ENCODE measurements around the gene POC1A. TPM values are rescaled to one million over a fixed set of nuclear protein-coding genes. Genes with fewer than 3 reads are reported as not detected.
"Not testable (repeated sequence)": the region's sequence is repeated elsewhere in the genome, so short reads cannot be mapped to it uniquely, and the experiment has no call there.

Gene POC1A
- total RNA-seq, 1 donor from 2014 or later: 30.1 TPM

DNA sequence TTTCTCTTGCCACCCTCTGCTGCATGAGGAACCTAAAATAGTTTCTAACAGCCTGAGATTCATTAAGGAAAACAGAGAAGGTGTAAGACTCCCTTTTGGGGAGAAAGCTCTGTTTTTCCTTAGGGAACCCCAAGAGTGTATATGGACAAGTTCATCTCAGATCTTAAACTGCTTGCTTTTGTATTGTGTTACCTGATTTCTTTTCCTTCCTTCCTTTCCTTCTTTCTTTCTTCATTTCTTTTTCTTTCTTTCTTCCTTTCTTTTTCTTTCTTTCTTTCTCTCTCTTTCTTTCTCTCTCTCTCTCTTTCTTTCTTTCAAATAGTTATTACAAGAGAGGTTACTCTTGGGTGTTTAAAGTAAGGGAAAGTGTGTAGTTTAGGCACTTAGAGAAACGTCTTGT, 5.3 kb upstream of the POC1A start:
- no peak overlapping the region for H3K4me3 Mint-ChIP-seq
- peaks cover 6% of the 10 kb centered on the region for H3K4me1 Mint-ChIP-seq
- H3K27me3 Mint-ChIP-seq (ENCODE audit: low read depth): no peaks in the 10 kb centered on the region
- TF ChIP-seq, protein P1, sequence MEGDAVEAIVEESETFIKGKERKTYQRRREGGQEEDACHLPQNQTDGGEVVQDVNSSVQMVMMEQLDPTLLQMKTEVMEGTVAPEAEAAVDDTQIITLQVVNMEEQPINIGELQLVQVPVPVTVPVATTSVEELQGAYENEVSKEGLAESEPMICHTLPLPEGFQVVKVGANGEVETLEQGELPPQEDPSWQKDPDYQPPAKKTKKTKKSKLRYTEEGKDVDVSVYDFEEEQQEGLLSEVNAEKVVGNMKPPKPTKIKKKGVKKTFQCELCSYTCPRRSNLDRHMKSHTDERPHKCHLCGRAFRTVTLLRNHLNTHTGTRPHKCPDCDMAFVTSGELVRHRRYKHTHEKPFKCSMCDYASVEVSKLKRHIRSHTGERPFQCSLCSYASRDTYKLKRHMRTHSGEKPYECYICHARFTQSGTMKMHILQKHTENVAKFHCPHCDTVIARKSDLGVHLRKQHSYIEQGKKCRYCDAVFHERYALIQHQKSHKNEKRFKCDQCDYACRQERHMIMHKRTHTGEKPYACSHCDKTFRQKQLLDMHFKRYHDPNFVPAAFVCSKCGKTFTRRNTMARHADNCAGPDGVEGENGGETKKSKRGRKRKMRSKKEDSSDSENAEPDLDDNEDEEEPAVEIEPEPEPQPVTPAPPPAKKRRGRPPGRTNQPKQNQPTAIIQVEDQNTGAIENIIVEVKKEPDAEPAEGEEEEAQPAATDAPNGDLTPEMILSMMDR (conservative IDR thresholded peaks at IDR 0.05): no peak
- H3K9me3 Mint-ChIP-seq: peaks cover 2% of the 10 kb centered on the region
- H3K36me3 Mint-ChIP-seq (ENCODE audit: low read depth): no peaks in the 10 kb centered on the region
- H3K27ac Mint-ChIP-seq (ENCODE audit: unreplicated experiment): peak overlapping the region; percentile 36
- no peak for DNase-seq (ENCODE audit: low read depth, low spot score)

DNA sequence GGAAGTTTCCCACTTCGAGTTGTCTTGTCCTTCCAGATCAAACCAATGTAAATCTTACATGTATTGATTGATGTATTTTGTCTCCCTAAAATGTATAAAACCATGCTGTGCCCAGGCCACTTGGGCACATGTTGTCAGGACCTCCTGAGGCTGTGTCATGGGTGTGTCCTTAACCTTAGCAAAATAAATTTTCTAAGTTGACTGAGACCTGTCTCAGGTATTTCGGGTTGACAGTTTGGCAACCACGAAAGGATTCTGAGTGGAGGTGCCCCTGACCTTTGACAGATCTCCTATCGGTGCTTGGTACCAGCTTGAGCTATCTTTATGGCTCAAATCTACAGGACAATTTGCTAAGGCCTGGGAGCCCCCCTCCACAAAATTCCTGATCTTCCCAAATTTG, 1.7 kb upstream of the POC1A start:
- H3K4me3 Mint-ChIP-seq: peak overlapping the region; percentile 57
- no peaks in the 10 kb centered on the region for H3K36me3 Mint-ChIP-seq (ENCODE audit: low read depth)
- no peak for DNase-seq (ENCODE audit: low read depth, low spot score)
- H3K4me1 Mint-ChIP-seq: peaks cover 23% of the 10 kb centered on the region
- no peaks in the 10 kb centered on the region for H3K27me3 Mint-ChIP-seq (ENCODE audit: low read depth)
- TF ChIP-seq, protein P1 (conservative IDR thresholded peaks at IDR 0.05): no peak
- no peaks in the 10 kb centered on the region for H3K9me3 Mint-ChIP-seq
- no peak overlapping the region for H3K27ac Mint-ChIP-seq (ENCODE audit: unreplicated experiment)

DNA sequence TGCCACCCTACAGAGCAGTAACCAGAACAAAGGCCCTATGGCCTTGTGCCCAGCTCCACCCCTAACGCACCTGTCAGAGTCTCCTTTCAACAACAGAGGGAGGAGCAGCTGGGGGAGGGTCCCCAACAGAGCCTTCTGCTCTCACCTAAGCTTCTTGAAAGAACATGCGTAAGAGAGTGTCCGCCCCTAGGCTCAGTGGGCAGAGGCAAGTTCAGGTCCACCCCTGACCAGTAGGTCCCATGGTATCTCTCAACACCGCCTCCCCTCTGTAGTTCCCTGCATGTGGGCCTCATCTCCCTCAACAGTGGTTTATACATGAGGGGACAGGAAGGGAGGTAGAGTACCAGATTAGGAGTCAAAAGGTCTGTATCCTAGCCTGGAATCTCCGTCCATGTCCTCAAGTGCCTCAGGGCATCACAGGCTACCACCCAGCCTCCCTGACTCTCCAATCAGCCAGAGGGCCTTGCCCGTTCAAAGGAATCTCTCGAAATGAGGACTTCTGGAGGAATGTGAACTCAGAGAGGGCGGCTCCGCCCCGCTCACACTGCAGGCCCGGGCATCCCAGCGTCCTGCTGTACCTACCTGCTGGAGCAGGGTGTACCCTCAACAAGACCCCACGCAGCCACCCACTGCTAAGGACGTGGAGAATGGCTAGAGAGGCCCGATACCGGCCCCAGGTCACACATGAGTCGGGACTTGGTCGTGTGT, 680 bp downstream of the POC1A start:
- peak; percentile 19 for DNase-seq (ENCODE audit: low read depth, low spot score)
- H3K27me3 Mint-ChIP-seq (ENCODE audit: low read depth): no peaks in the 10 kb centered on the region
- peak overlapping the region; percentile 88 for H3K27ac Mint-ChIP-seq (ENCODE audit: unreplicated experiment)
- H3K9me3 Mint-ChIP-seq: no peaks in the 10 kb centered on the region
- peaks cover 23% of the 10 kb centered on the region for H3K4me1 Mint-ChIP-seq
- no peaks in the 10 kb centered on the region for H3K36me3 Mint-ChIP-seq (ENCODE audit: low read depth)
- TF ChIP-seq, protein P1 (conservative IDR thresholded peaks at IDR 0.05): no peak
- peak overlapping the region; percentile 97 for H3K4me3 Mint-ChIP-seq

DNA sequence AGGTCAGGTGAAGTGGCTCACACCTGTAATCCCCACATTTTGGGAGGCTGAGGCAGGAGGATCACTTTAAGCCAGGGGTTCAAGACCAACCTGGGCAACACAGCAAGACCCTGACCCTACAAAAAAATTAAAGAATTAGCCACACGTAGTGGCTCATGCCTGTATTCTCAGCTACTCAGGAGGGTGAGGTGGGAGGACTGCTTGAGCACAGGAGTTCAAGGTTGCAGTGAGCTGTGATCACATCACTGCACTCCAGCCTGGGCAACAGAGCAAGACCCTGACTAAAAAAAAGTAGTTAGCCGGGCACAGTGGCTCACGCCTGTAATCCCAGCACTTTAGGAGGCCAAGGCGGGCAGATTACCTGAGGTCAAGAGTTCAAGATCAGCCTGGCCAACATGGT, 2.2 kb downstream of the POC1A start:
- H3K9me3 Mint-ChIP-seq; H3K27ac Mint-ChIP-seq (ENCODE audit: unreplicated experiment); DNase-seq (ENCODE audit: low read depth, low spot score); H3K27me3 Mint-ChIP-seq (ENCODE audit: low read depth); H3K36me3 Mint-ChIP-seq (ENCODE audit: low read depth): not testable (repeated sequence)
- Mint-ChIP-seq H3K4me1 (peaks cover 23% of the 10 kb centered on the region), H3K4me3 (peak overlapping the region; percentile 74)

DNA sequence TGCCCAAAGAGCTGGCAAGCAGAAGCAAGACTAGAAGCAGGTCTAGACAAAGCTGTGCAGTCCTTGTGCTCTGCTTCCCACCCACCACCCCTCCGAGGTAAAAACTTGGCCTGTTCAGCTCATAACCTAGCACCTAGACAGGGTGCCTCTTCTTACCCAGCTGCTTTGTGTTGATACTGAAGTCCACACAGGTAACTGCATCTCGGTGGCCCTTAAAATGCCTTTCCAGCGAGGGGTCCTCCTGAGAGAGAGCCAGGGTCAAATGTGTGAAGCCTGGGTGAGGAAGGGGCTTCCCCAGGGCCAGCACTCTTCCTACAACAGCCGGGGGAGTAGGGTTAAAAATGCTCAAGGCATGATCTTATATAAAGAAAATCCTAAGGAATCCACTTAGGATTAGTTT, 3.4 kb downstream of the POC1A start:
- Mint-ChIP-seq H3K27ac (ENCODE audit: unreplicated experiment) (no peak overlapping the region), H3K9me3 (no peaks in the 10 kb centered on the region), H3K4me3 (peak overlapping the region; percentile 19), H3K36me3 (ENCODE audit: low read depth) (no peaks in the 10 kb centered on the region), H3K27me3 (ENCODE audit: low read depth) (no peaks in the 10 kb centered on the region), H3K4me1 (peaks cover 23% of the 10 kb centered on the region)
- TF ChIP-seq, protein P1 (conservative IDR thresholded peaks at IDR 0.05): no peak
- no peak for DNase-seq (ENCODE audit: low read depth, low spot score)

DNA sequence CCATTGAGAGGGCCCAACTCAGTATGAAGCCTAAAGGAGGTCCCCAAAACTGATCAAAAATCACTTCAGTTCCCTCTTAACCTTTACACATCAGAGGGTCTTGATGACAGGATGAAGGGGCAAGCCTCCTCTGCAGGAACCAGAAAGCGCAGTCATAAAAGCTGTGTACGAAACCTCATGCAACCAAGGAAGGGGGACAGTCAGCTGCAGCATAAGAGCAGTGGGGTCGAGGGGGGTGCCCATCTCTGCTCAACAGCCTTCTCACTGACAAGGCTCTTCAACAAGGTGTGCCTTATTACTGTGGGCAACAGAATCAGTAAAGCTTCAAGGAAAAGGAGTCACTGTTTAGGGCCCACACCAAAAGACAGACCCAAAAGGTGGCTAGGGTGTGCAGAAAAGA, 3.9 kb downstream of the POC1A start:
- H3K36me3 Mint-ChIP-seq (ENCODE audit: low read depth): no peaks in the 10 kb centered on the region
- H3K27me3 Mint-ChIP-seq (ENCODE audit: low read depth): no peaks in the 10 kb centered on the region
- DNase-seq (ENCODE audit: low read depth, low spot score): no peak
- TF ChIP-seq, protein P1 (conservative IDR thresholded peaks at IDR 0.05): no peak
- H3K4me3 Mint-ChIP-seq: no peak overlapping the region
- H3K9me3 Mint-ChIP-seq: no peaks in the 10 kb centered on the region
- H3K4me1 Mint-ChIP-seq: peaks cover 23% of the 10 kb centered on the region
- H3K27ac Mint-ChIP-seq (ENCODE audit: unreplicated experiment): no peak overlapping the region
